Left lung (tissue), 10 donors: ENCODE data around the gene TMEM63A. TPM values are rescaled to one million over a fixed set of nuclear protein-coding genes. Genes with fewer than 3 reads are reported as not detected.

Experiments used
- ATAC-seq: fragments of 200-7000 bp; cut with Tn5 transposase; one replicate; pipeline ENCODE4 v1.9.1; 2020; ENCODE audit warnings: moderate library complexity
- DNase-seq, 4 donors: peaks; one replicate each; pipeline ENCODE4 v3.0.0-alpha.2; 2013 to 2020
- H3K27ac ChIP-seq, 2 donors: fragments of 200-600 bp; sonication (generic) in 1 of 2; one replicate each; pipeline versions ENCODE4 v1.5.0 to v1.8.0; 2020 to 2021
- H3K27me3 ChIP-seq, 2 donors: fragments of 200-600 bp; sonication (generic) in 1 of 2; one replicate each; pipeline versions ENCODE4 v1.5.0 to v1.8.0; 2020 to 2021
- H3K36me3 ChIP-seq, 2 donors: fragments of 200-600 bp; sonication (generic) in 1 of 2; one replicate each; pipeline versions ENCODE4 v1.5.0 to v1.8.0; 2020 to 2021
- H3K4me1 ChIP-seq, 2 donors: fragments of 200-600 bp; one replicate each; pipeline ENCODE4 v1.8.0; 2021
- H3K4me3 ChIP-seq, 2 donors: fragments of 200-600 bp; sonication (generic) in 1 of 2; one replicate each; pipeline versions ENCODE4 v1.5.0 to v1.8.0; 2020 to 2021; ENCODE audit warnings: mild to moderate bottlenecking in 1 of 2
- H3K9me3 ChIP-seq, 2 donors: fragments of 200-600 bp; sonication (generic) in 1 of 2; one replicate each; pipeline versions ENCODE4 v1.5.0 to v1.8.0; 2020 to 2021
- CTCF ChIP-seq, 2 donors: fragments of 200-600 bp; sonication (generic) in 1 of 2; IDR thresholded peaks; one replicate each; pipeline versions ENCODE4 v1.5.0 to v1.8.0; 2021; ENCODE audit warnings: antibody characterized with exemption in 2 of 2
- intact Hi-C, 2 donors: fragments of 100-400 bp; cut with DNase I; formaldehyde crosslinking; loops; one replicate each; pipeline versions ENCODE4 v1.11.2 to v1.14.2; 2022
- polyA plus RNA-seq, 6 donors: library from polyadenylated mRNA; unstranded; fragments of 120-200 nt; gene quantifications; one replicate each; pipeline ENCODE4 v1.2.1, GENCODE V29; 2013; ENCODE audit not compliant: insufficient read length in 6 of 6
- total RNA-seq, 2 donors: library from RNA; stranded (reverse); fragmentation: NEBNext Ultra II Directional; extraction: Animal tissue kit (Norgen Biotek cat#: 25700); gene quantifications; one replicate each; pipeline ENCODE4 v1.2.1, GENCODE V29; 2021
- donor health status: DM: no; HTN: yes; CAD: no.
- donor health status: DM: no; HTN: no; CAD: no.

Gene TMEM63A
- total and polyA plus RNA-seq, 8 donors = 77.4 to 167 (median 123) TPM

- intact Hi-C loops = no loop called here
- H3K4me3 ChIP-seq = no peak overlapping the region
- peaks cover 9 to 24% of the 10 kb centered on the region in 2 donors for H3K4me1 ChIP-seq
- DNase-seq = no peak
- H3K27ac ChIP-seq = no peak overlapping the region
- peaks cover 0 to 6% of the 10 kb centered on the region in 2 donors for H3K27me3 ChIP-seq
- H3K9me3 ChIP-seq = no peaks in the 10 kb centered on the region
- no peak for ATAC-seq
- TF ChIP-seq CTCF (IDR thresholded peaks at IDR 0.05) = no peak
- H3K36me3 ChIP-seq = no peaks in the 10 kb centered on the region
These were observed 3.2 kb upstream of the TMEM63A start for GRCh38 chr1:225885336-225885735.

GRCh38 chr1:225883616-225884265 is 1.6 kb upstream of the TMEM63A start:
- no peak overlapping the region for H3K27ac ChIP-seq
- no peak for TF ChIP-seq CTCF (IDR thresholded peaks at IDR 0.05)
- ATAC-seq (no peak), DNase-seq (no peak)
- H3K27me3 ChIP-seq = peaks cover 0 to 6% of the 10 kb centered on the region in 2 donors
- no peaks in the 10 kb centered on the region for H3K9me3 ChIP-seq
- peak overlapping the region in 1 of 2 donors; percentile 97 for H3K4me3 ChIP-seq
- H3K4me1 ChIP-seq = peaks cover 15 to 40% of the 10 kb centered on the region in 2 donors
- H3K36me3 ChIP-seq = no peaks in the 10 kb centered on the region
- intact Hi-C loops = no loop called here

- Histone ChIP-seq H3K27ac (peak overlapping the region; percentile 88 to 93), H3K9me3 (no peaks in the 10 kb centered on the region), H3K27me3 (peaks cover 0 to 4% of the 10 kb centered on the region in 2 donors), H3K36me3 (no peaks in the 10 kb centered on the region), H3K4me1 (peaks cover 17 to 48% of the 10 kb centered on the region in 2 donors), H3K4me3 (peak overlapping the region; percentile 89 to 97)
- peak; percentile 55 for ATAC-seq
- peak in 3 of 4 donors; percentile 46 to 89 (median 54) for DNase-seq
- intact Hi-C loops = no loop called here
- no peak for TF ChIP-seq CTCF (IDR thresholded peaks at IDR 0.05)
These were observed 775 bp upstream of the TMEM63A start for GRCh38 chr1:225882694-225883615.

- intact Hi-C loops = no loop called here
- Histone ChIP-seq H3K27ac (peak overlapping the region; percentile 88 to 93), H3K36me3 (peaks cover 0 to 14% of the 10 kb centered on the region in 2 donors), H3K4me3 (peak overlapping the region; percentile 89 to 97), H3K27me3 (no peaks in the 10 kb centered on the region), H3K9me3 (no peaks in the 10 kb centered on the region), H3K4me1 (peaks cover 20 to 59% of the 10 kb centered on the region in 2 donors)
- DNase-seq = peak in 2 of 4 donors; percentile 76 to 87
- TF ChIP-seq CTCF (IDR thresholded peaks at IDR 0.05) = no peak
- peak; percentile 64 for ATAC-seq
These were observed 860 bp downstream of the TMEM63A start for GRCh38 chr1:225881081-225881958.
